Measurements from ENCODE around the gene ENPP6.

The ENPP6 gene

GRCh38 chr4:184169225-184169867 is 48.3 kb downstream of the ENPP6 start:
- Histone ChIP-seq H3K4me1 (ENCODE audit: control insufficient read depth, insufficient read depth, low read length) (no peaks in the 10 kb centered on the region), H3K9me3 (ENCODE audit: control insufficient read depth, low read length) (no peaks in the 10 kb centered on the region), H3K27me3 (ENCODE audit: control insufficient read depth, insufficient read depth, low read length, poor library complexity, severe bottlenecking) (peaks cover 39% of the 10 kb centered on the region), H3K36me3 (ENCODE audit: control insufficient read depth, insufficient read depth, low read length) (no peaks in the 10 kb centered on the region), H3K27ac (ENCODE audit: insufficient read depth, low read depth, low read length, poor library complexity, severe bottlenecking) (no peak overlapping the region), H3K4me3 (ENCODE audit: insufficient read depth, low read depth, low read length) (no peak overlapping the region)
- WGBS, 2 experiments, result 87 to 88% methylated on average over 17 of the region's 17 CpGs

GRCh38 chr4:184168406-184169019 is 49.2 kb downstream of the ENPP6 start:
- Histone ChIP-seq H3K27ac (ENCODE audit: insufficient read depth, low read depth, low read length, poor library complexity, severe bottlenecking) (no peak overlapping the region), H3K36me3 (ENCODE audit: control insufficient read depth, insufficient read depth, low read length) (no peaks in the 10 kb centered on the region), H3K4me1 (ENCODE audit: control insufficient read depth, insufficient read depth, low read length) (no peaks in the 10 kb centered on the region), H3K9me3 (ENCODE audit: control insufficient read depth, low read length) (no peaks in the 10 kb centered on the region), H3K4me3 (ENCODE audit: insufficient read depth, low read depth, low read length) (no peak overlapping the region), H3K27me3 (ENCODE audit: control insufficient read depth, insufficient read depth, low read length, poor library complexity, severe bottlenecking) (peaks cover 39% of the 10 kb centered on the region)
- 26 to 28% methylated on average over 33 of the region's 33 CpGs for WGBS, 2 experiments

GRCh38 chr4:184167576-184167975 is 50.1 kb downstream of the ENPP6 start:
- Histone ChIP-seq H3K9me3 (ENCODE audit: control insufficient read depth, low read length) (no peaks in the 10 kb centered on the region), H3K27ac (ENCODE audit: insufficient read depth, low read depth, low read length, poor library complexity, severe bottlenecking) (no peak overlapping the region), H3K4me3 (ENCODE audit: insufficient read depth, low read depth, low read length) (no peak overlapping the region), H3K36me3 (ENCODE audit: control insufficient read depth, insufficient read depth, low read length) (no peaks in the 10 kb centered on the region), H3K27me3 (ENCODE audit: control insufficient read depth, insufficient read depth, low read length, poor library complexity, severe bottlenecking) (peaks cover 39% of the 10 kb centered on the region), H3K4me1 (ENCODE audit: control insufficient read depth, insufficient read depth, low read length) (no peaks in the 10 kb centered on the region)
- WGBS, 2 experiments, result 25 to 29% methylated on average over 9 of the region's 9 CpGs

- H3K4me3 ChIP-seq (ENCODE audit: insufficient read depth, low read depth, low read length), result no peak overlapping the region
- WGBS, 2 experiments, result 63 to 67% methylated on average over 6 of the region's 6 CpGs
- no peaks in the 10 kb centered on the region for H3K36me3 ChIP-seq (ENCODE audit: control insufficient read depth, insufficient read depth, low read length)
- H3K4me1 ChIP-seq (ENCODE audit: control insufficient read depth, insufficient read depth, low read length), result no peaks in the 10 kb centered on the region
- no peak overlapping the region for H3K27ac ChIP-seq (ENCODE audit: insufficient read depth, low read depth, low read length, poor library complexity, severe bottlenecking)
- no peaks in the 10 kb centered on the region for H3K9me3 ChIP-seq (ENCODE audit: control insufficient read depth, low read length)
- peaks cover 39% of the 10 kb centered on the region for H3K27me3 ChIP-seq (ENCODE audit: control insufficient read depth, insufficient read depth, low read length, poor library complexity, severe bottlenecking)
Observed at GRCh38 chr4:184166736-184167135, 50.9 kb downstream of the ENPP6 start.

GRCh38 chr4:184165291-184165690 is 52.4 kb downstream of the ENPP6 start:
- H3K27me3 ChIP-seq (ENCODE audit: control insufficient read depth, insufficient read depth, low read length, poor library complexity, severe bottlenecking), result peaks cover 39% of the 10 kb centered on the region
- H3K4me1 ChIP-seq (ENCODE audit: control insufficient read depth, insufficient read depth, low read length), result no peaks in the 10 kb centered on the region
- H3K4me3 ChIP-seq (ENCODE audit: insufficient read depth, low read depth, low read length), result no peak overlapping the region
- no peaks in the 10 kb centered on the region for H3K36me3 ChIP-seq (ENCODE audit: control insufficient read depth, insufficient read depth, low read length)
- no peak overlapping the region for H3K27ac ChIP-seq (ENCODE audit: insufficient read depth, low read depth, low read length, poor library complexity, severe bottlenecking)
- H3K9me3 ChIP-seq (ENCODE audit: control insufficient read depth, low read length), result no peaks in the 10 kb centered on the region
- 37 to 50% methylated on average over 8 of the region's 8 CpGs for WGBS, 2 experiments

GRCh38 chr4:184163813-184164212 is 53.9 kb downstream of the ENPP6 start:
- no peaks in the 10 kb centered on the region for H3K4me1 ChIP-seq (ENCODE audit: control insufficient read depth, insufficient read depth, low read length)
- peaks cover 36% of the 10 kb centered on the region for H3K27me3 ChIP-seq (ENCODE audit: control insufficient read depth, insufficient read depth, low read length, poor library complexity, severe bottlenecking)
- 20 to 23% methylated on average over 8 of the region's 8 CpGs for WGBS, 2 experiments
- H3K27ac ChIP-seq (ENCODE audit: insufficient read depth, low read depth, low read length, poor library complexity, severe bottlenecking), result no peak overlapping the region
- no peaks in the 10 kb centered on the region for H3K9me3 ChIP-seq (ENCODE audit: control insufficient read depth, low read length)
- H3K4me3 ChIP-seq (ENCODE audit: insufficient read depth, low read depth, low read length), result no peak overlapping the region
- no peaks in the 10 kb centered on the region for H3K36me3 ChIP-seq (ENCODE audit: control insufficient read depth, insufficient read depth, low read length)

- H3K9me3 ChIP-seq (ENCODE audit: control insufficient read depth, low read length), result no peaks in the 10 kb centered on the region
- H3K27ac ChIP-seq (ENCODE audit: insufficient read depth, low read depth, low read length, poor library complexity, severe bottlenecking), result no peak overlapping the region
- H3K4me1 ChIP-seq (ENCODE audit: control insufficient read depth, insufficient read depth, low read length), result no peaks in the 10 kb centered on the region
- peaks cover 29% of the 10 kb centered on the region for H3K27me3 ChIP-seq (ENCODE audit: control insufficient read depth, insufficient read depth, low read length, poor library complexity, severe bottlenecking)
- WGBS, 2 experiments, result 87 to 97% methylated on average over 5 of the region's 5 CpGs
- H3K4me3 ChIP-seq (ENCODE audit: insufficient read depth, low read depth, low read length), result no peak overlapping the region
- H3K36me3 ChIP-seq (ENCODE audit: control insufficient read depth, insufficient read depth, low read length), result no peaks in the 10 kb centered on the region
Observed at GRCh38 chr4:184162596-184162995, 55.1 kb downstream of the ENPP6 start.

- Histone ChIP-seq H3K27me3 (ENCODE audit: control insufficient read depth, insufficient read depth, low read length, poor library complexity, severe bottlenecking) (no peaks in the 10 kb centered on the region), H3K27ac (ENCODE audit: insufficient read depth, low read depth, low read length, poor library complexity, severe bottlenecking) (no peak overlapping the region), H3K9me3 (ENCODE audit: control insufficient read depth, low read length) (no peaks in the 10 kb centered on the region), H3K4me1 (ENCODE audit: control insufficient read depth, insufficient read depth, low read length) (no peaks in the 10 kb centered on the region), H3K36me3 (ENCODE audit: control insufficient read depth, insufficient read depth, low read length) (no peaks in the 10 kb centered on the region), H3K4me3 (ENCODE audit: insufficient read depth, low read depth, low read length) (no peak overlapping the region)
- 91 to 92% methylated on average over 2 of the region's 2 CpGs for WGBS, 2 experiments
Observed at GRCh38 chr4:184157322-184157721, 60.4 kb downstream of the ENPP6 start.

- WGBS, 2 experiments, result 90 to 92% methylated on average over 10 of the region's 10 CpGs
- no peaks in the 10 kb centered on the region for H3K27me3 ChIP-seq (ENCODE audit: control insufficient read depth, insufficient read depth, low read length, poor library complexity, severe bottlenecking)
- no peak overlapping the region for H3K27ac ChIP-seq (ENCODE audit: insufficient read depth, low read depth, low read length, poor library complexity, severe bottlenecking)
- H3K9me3 ChIP-seq (ENCODE audit: control insufficient read depth, low read length), result no peaks in the 10 kb centered on the region
- no peaks in the 10 kb centered on the region for H3K36me3 ChIP-seq (ENCODE audit: control insufficient read depth, insufficient read depth, low read length)
- H3K4me1 ChIP-seq (ENCODE audit: control insufficient read depth, insufficient read depth, low read length), result no peaks in the 10 kb centered on the region
- H3K4me3 ChIP-seq (ENCODE audit: insufficient read depth, low read depth, low read length), result no peak overlapping the region
Observed at GRCh38 chr4:184156163-184156920, 61.3 kb downstream of the ENPP6 start.

GRCh38 chr4:184154199-184154598 is 63.5 kb downstream of the ENPP6 start:
- Histone ChIP-seq H3K27me3 (ENCODE audit: control insufficient read depth, insufficient read depth, low read length, poor library complexity, severe bottlenecking) (no peaks in the 10 kb centered on the region), H3K4me3 (ENCODE audit: insufficient read depth, low read depth, low read length) (no peak overlapping the region), H3K9me3 (ENCODE audit: control insufficient read depth, low read length) (no peaks in the 10 kb centered on the region), H3K27ac (ENCODE audit: insufficient read depth, low read depth, low read length, poor library complexity, severe bottlenecking) (no peak overlapping the region), H3K4me1 (ENCODE audit: control insufficient read depth, insufficient read depth, low read length) (no peaks in the 10 kb centered on the region), H3K36me3 (ENCODE audit: control insufficient read depth, insufficient read depth, low read length) (no peaks in the 10 kb centered on the region)
- 95 to 98% methylated on average over 7 of the region's 7 CpGs for WGBS, 2 experiments

All from ectodermal cell (in vitro differentiated cells).